ENCODE measurements around the gene CALML5. TPM values are rescaled to one million over a fixed set of nuclear protein-coding genes. Genes with fewer than 3 reads are reported as not detected.

The CALML5 gene
- total RNA-seq, 1 experiment from 2014 or later = not detected

DNA sequence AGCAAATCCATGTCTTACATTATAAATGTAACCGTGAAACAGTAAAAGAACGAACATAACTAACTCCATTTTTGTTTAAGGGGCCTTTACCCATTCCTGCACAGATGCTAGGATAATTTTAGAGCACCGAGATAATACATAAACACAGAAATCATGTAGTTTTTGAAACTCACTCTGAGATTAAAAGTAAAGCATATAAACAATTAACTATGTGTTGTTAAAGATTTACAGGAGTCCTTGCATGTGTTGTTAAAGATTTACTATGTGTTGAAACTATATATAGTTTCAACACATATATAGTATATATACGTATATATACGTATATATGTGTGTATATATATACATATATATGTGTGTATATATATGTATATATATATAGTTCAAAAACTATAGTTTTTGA, 18.2 kb upstream of the CALML5 start:
- no peaks in the 10 kb centered on the region for H3K36me3 ChIP-seq (ENCODE audit: control insufficient read depth in 1 of 2, insufficient read depth in 2 of 2, low read length in 2 of 2)
- no peak overlapping the region for H2AFZ ChIP-seq (ENCODE audit: low read depth, low read length, poor library complexity, severe bottlenecking)
- H4K20me1 ChIP-seq (ENCODE audit: insufficient read depth) = no peaks in the 10 kb centered on the region
- H3K27ac ChIP-seq (ENCODE audit: low read depth, low read length) = no peak overlapping the region
- no peak for ATAC-seq
- TF ChIP-seq, protein P1, sequence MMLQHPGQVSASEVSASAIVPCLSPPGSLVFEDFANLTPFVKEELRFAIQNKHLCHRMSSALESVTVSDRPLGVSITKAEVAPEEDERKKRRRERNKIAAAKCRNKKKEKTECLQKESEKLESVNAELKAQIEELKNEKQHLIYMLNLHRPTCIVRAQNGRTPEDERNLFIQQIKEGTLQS (IDR thresholded peaks at IDR 0.05) = no peak
- TF ChIP-seq POLR2A (IDR thresholded peaks at IDR 0.05; ENCODE audit: borderline replicate concordance, extremely low read depth, insufficient read depth, insufficient read length) (no peak), SIN3A (IDR thresholded peaks at IDR 0.05; ENCODE audit: low read depth) (no peak), YY1 (IDR thresholded peaks at IDR 0.05; ENCODE audit: extremely low read depth, insufficient replicate concordance, low read depth, low read length) (no peak)
- no TSS peak for BruUV-seq (replicated peaks)
- no peaks in the 10 kb centered on the region for H3K9me2 ChIP-seq (ENCODE audit: insufficient read depth)
- no peak for DNase-seq (ENCODE audit: low read depth, low spot score)
- RAD21 ChIA-PET (ENCODE audit: low non-redundant PET in 1 of 2, low total read pairs in 2 of 2, uncharacterized antibody in 2 of 2, unreplicated experiment in 2 of 2) = no interaction called here
- intact Hi-C loops (cut with micrococcal nuclease) = no loop called here
- CTCF ChIA-PET = no interaction called here
- H3K4me1 ChIP-seq (ENCODE audit: control insufficient read depth in 1 of 2, insufficient read depth in 2 of 2, low read length in 2 of 2) = no peaks in the 10 kb centered on the region
- POLR2A ChIA-PET = no interaction called here
- H3K9me3 ChIP-seq (ENCODE audit: control insufficient read depth in 1 of 2, insufficient read depth in 1 of 2, low read depth in 1 of 2, low read length in 2 of 2) = no peaks in the 10 kb centered on the region
- no peaks in the 10 kb centered on the region for H3K79me2 ChIP-seq (ENCODE audit: insufficient read depth, low read length)
- H3K4me2 ChIP-seq (ENCODE audit: low read length) = no peak overlapping the region
- no peak overlapping the region for H3K4me3 ChIP-seq (replicated peaks in 1 of 2; ENCODE audit: low read depth in 1 of 2, low read length in 2 of 2)
- no peaks in the 10 kb centered on the region for H3K27me3 ChIP-seq (ENCODE audit: insufficient read depth, low read length)
- no peak overlapping the region for H3K9ac ChIP-seq (ENCODE audit: low read length)

DNA sequence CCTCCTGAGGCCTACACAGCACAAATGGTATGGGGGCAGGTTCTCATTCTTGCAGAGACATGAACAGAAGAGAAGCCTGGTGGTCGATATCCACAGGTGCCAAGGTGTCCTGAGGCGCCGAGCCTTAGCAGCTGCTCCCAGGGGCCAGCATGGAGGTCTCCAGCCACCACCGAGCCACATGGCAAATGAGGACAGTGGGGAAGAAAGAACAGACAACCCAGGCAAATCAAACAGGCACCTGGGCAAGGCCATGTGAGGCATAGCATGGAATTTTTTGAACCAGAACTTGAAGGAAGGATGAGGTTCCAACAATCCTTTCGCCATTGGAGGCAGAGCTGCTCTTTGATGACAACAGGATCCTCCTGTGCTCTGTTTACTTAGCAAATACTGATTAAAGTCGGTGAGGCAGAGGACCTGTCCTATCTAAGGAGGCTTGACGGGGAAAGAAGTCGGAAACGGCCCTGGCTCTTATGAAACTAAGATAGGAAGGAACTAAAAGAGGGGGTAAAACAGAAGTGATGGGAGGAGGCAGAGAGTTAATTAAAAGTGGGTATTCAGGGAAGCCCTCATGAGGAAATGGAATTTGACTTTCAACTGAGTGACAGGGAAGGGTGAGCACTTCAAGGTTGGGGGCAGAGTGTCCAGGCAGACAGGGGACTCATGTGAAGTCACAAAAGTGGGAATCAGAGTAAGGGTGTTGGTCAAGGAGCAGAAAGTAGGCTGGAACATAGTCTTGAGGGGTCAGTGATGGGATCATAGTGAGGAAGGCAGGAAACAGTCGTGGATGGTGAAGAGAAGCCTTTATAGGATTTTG, 16.8 kb upstream of the CALML5 start:
- no peaks in the 10 kb centered on the region for H3K9me2 ChIP-seq (ENCODE audit: insufficient read depth)
- CTCF ChIA-PET = no interaction called here
- H4K20me1 ChIP-seq (ENCODE audit: insufficient read depth) = no peaks in the 10 kb centered on the region
- no peaks in the 10 kb centered on the region for H3K79me2 ChIP-seq (ENCODE audit: insufficient read depth, low read length)
- POLR2A ChIA-PET = no interaction called here
- no peaks in the 10 kb centered on the region for H3K9me3 ChIP-seq (ENCODE audit: control insufficient read depth in 1 of 2, insufficient read depth in 1 of 2, low read depth in 1 of 2, low read length in 2 of 2)
- no peak overlapping the region for H2AFZ ChIP-seq (ENCODE audit: low read depth, low read length, poor library complexity, severe bottlenecking)
- no peak overlapping the region for H3K27ac ChIP-seq (ENCODE audit: low read depth, low read length)
- ATAC-seq (no peak), DNase-seq (ENCODE audit: low read depth, low spot score) (no peak)
- RAD21 ChIA-PET (ENCODE audit: low non-redundant PET in 1 of 2, low total read pairs in 2 of 2, uncharacterized antibody in 2 of 2, unreplicated experiment in 2 of 2) = no interaction called here
- H3K36me3 ChIP-seq (ENCODE audit: control insufficient read depth in 1 of 2, insufficient read depth in 2 of 2, low read length in 2 of 2) = no peaks in the 10 kb centered on the region
- TF ChIP-seq ZNF274 (IDR thresholded peaks at IDR 0.05; ENCODE audit: low read depth, low read length) = no peak
- TF ChIP-seq TCF7L2 (IDR thresholded peaks at IDR 0.05; ENCODE audit: borderline replicate concordance, extremely low read depth, insufficient read depth, insufficient read length) = no peak
- TF ChIP-seq CEBPB (IDR thresholded peaks at IDR 0.05; ENCODE audit: low read depth) = no peak
- TF ChIP-seq SRF (IDR thresholded peaks at IDR 0.05; ENCODE audit: low read depth) = no peak
- no peak for TF ChIP-seq ELF1 (IDR thresholded peaks at IDR 0.05; ENCODE audit: borderline replicate concordance, low read depth)
- no peak for TF ChIP-seq YY1 (IDR thresholded peaks at IDR 0.05; ENCODE audit: extremely low read depth, insufficient replicate concordance, low read depth, low read length)
- H3K9ac ChIP-seq (ENCODE audit: low read length) = no peak overlapping the region
- H3K27me3 ChIP-seq (ENCODE audit: insufficient read depth, low read length) = no peaks in the 10 kb centered on the region
- BruUV-seq (replicated peaks) = no TSS peak
- no peak overlapping the region for H3K4me3 ChIP-seq (replicated peaks in 1 of 2; ENCODE audit: low read depth in 1 of 2, low read length in 2 of 2)
- no peak overlapping the region for H3K4me2 ChIP-seq (ENCODE audit: low read length)
- intact Hi-C loops (cut with micrococcal nuclease) = no loop called here
- H3K4me1 ChIP-seq (ENCODE audit: control insufficient read depth in 1 of 2, insufficient read depth in 2 of 2, low read length in 2 of 2) = no peaks in the 10 kb centered on the region

All from HCT116 (cell line).